PC-9 (cell line): Measurements from ENCODE around the gene BCAT1. TPM values are rescaled to one million over a fixed set of nuclear protein-coding genes. Genes with fewer than 3 reads are reported as not detected.

Experiments
- Bru-seq: library from RNA; stranded (reverse); fragments of 400-500 nt; gene quantifications from one replicate; lab custom pipeline; 2021; lab: Mats Ljungman, UMichigan
- BruChase-seq, 2 experiments: library from RNA; stranded (reverse); fragments of 400-500 nt; gene quantifications; one replicate each; lab custom pipeline; 2021; lab: Mats Ljungman, UMichigan
- BruUV-seq: library from RNA; stranded (reverse); fragments of 400-500 nt; replicated peaks from 2 replicates; lab custom pipeline; 2021; lab: Mats Ljungman, UMichigan
- CTCF ChIA-PET: fragments of 300-600 bp; sonication (Branson Sonifier 250); formaldehyde crosslinking; loops from one replicate; lab custom pipeline; 2022; ENCODE audit warnings: antibody characterized with exemption; lab: Charles Lee
- POLR2A ChIA-PET: fragments of 300-600 bp; sonication (Branson Sonifier 250); formaldehyde crosslinking; loops from one replicate; lab custom pipeline; 2022; ENCODE audit warnings: antibody characterized with exemption; ENCODE audit not compliant: unreplicated experiment; lab: Charles Lee
- DNase-seq, 2 experiments: peaks; one replicate each; pipeline versions ENCODE4 v3.0.0 to v3.0.0-alpha.2; 2015 to 2022; ENCODE audit warnings: mixed read lengths in 1 of 2
- H2AFZ ChIP-seq: fragments of 200-600 bp; sonication (generic); 2 replicates; pipeline ENCODE4 v1.8.1; 2017; ENCODE audit warnings: antibody characterized with exemption
- H3F3A ChIP-seq: fragments of 200-600 bp; sonication (generic); 2 replicates; pipeline ENCODE4 v1.8.1; 2017; ENCODE audit warnings: antibody characterized with exemption, mild to moderate bottlenecking, low read depth; ENCODE audit not compliant: insufficient read depth
- H3K27ac ChIP-seq: fragments of 200-600 bp; sonication (generic); 2 replicates; pipeline ENCODE4 v1.6.1; 2016; ENCODE audit warnings: mixed run types
- H3K27me3 ChIP-seq: fragments of 200-600 bp; sonication (generic); 2 replicates; pipeline ENCODE4 v1.6.1; 2016; ENCODE audit warnings: low read depth, mixed run types; ENCODE audit not compliant: insufficient read depth
- H3K36me3 ChIP-seq: fragments of 200-600 bp; sonication (generic); 2 replicates; pipeline ENCODE4 v1.6.1; 2016; ENCODE audit warnings: low read depth, mixed run types
- H3K4me1 ChIP-seq: fragments of 200-600 bp; sonication (generic); replicated peaks from 2 replicates; pipeline ENCODE4 v1.6.1; 2016; ENCODE audit warnings: mixed run types; ENCODE audit not compliant: insufficient read depth
- H3K4me2 ChIP-seq: fragments of 200-600 bp; sonication (generic); 2 replicates; pipeline ENCODE4 v1.6.1; 2017; ENCODE audit warnings: mixed run types
- H3K4me3 ChIP-seq: fragments of 200-600 bp; sonication (generic); 2 replicates; pipeline ENCODE4 v1.6.1; 2016; ENCODE audit warnings: mixed run types
- H3K79me2 ChIP-seq: fragments of 200-600 bp; sonication (generic); 2 replicates; pipeline ENCODE4 v1.6.1; 2017; ENCODE audit warnings: low read depth, mixed run types
- H3K9me2 ChIP-seq: fragments of 200-600 bp; sonication (generic); 2 replicates; pipeline ENCODE4 v1.8.1; 2017; ENCODE audit warnings: mild to moderate bottlenecking; ENCODE audit not compliant: insufficient read depth
- H3K9me3 ChIP-seq: fragments of 200-600 bp; sonication (generic); 2 replicates; pipeline ENCODE4 v1.8.1; 2016; ENCODE audit warnings: low read depth; ENCODE audit not compliant: insufficient read depth
- H4K20me1 ChIP-seq: fragments of 200-600 bp; sonication (generic); 2 replicates; pipeline ENCODE4 v1.8.1; 2017; ENCODE audit not compliant: insufficient read depth
- CTCF ChIP-seq: fragments of 200-600 bp; sonication (generic); conservative IDR thresholded peaks from 2 replicates; pipeline ENCODE4 v1.6.1; 2017; ENCODE audit warnings: mixed run types, antibody characterized with exemption, mild to moderate bottlenecking, moderate library complexity
- EZH2 ChIP-seq: fragments of 200-600 bp; sonication (generic); IDR thresholded peaks from 2 replicates; pipeline ENCODE4 v1.8.0; 2017; ENCODE audit warnings: antibody characterized with exemption, low read depth
- intact Hi-C: fragments of 100-400 bp; cut with micrococcal nuclease; formaldehyde crosslinking; loops from one replicate; pipeline ENCODE4 v1.10.0; 2022; ENCODE audit not compliant: unreplicated experiment
- long read RNA-seq: library from polyadenylated mRNA; stranded (forward); transcript quantifications from one replicate; pipeline ENCODE4 v2.0.0, GENCODE V29; 2022
- total RNA-seq: library from RNA; stranded (reverse); gene quantifications from 2 replicates; pipeline ENCODE4 v1.2.3, GENCODE V29; 2021

BCAT1 gene
- total RNA-seq (75.4 and 78.6 TPM in 2 replicates), Bru-seq, nascent RNA (percentile 80 among the genes with signal in this experiment), BruChase-seq, experiment 1, labeled RNA remaining after a 2-hour chase (percentile 77 among the genes with signal in this experiment), BruChase-seq, experiment 2, labeled RNA remaining after a 6-hour chase (percentile 77 among the genes with signal in this experiment)
- long read RNA-seq, full-length matches to known transcripts, result 18 of 37 reads
- long read RNA-seq, partial matches to known transcripts, result 3 of 37 reads
- long read RNA-seq, other reads (novel, unspliced or antisense), result 16 of 37 reads

GRCh38 chr12:24948757-24949722 lies at the start of gene BCAT1:
BCAT1 (minus strand) TSS chr12:24949101; CDS start chr12:24948932, 169 bp downstream.
- Histone ChIP-seq H3K4me1 (peaks cover 11% of the 10 kb centered on the region; the same call in 1 of the 2 replicates), H3K27me3 (no peaks in the 10 kb centered on the region), H4K20me1 (no peaks in the 10 kb centered on the region), H3K9me2 (no peaks in the 10 kb centered on the region), H3K27ac (peak within 1 kb of the TSS; percentile 28; the same call in 1 of the 2 replicates), H3K4me3 (peak within 1 kb of the TSS; percentile 68), H3K9me3 (no peaks in the 10 kb centered on the region), H3K36me3 (no peaks in the 10 kb centered on the region), H3K79me2 (peaks cover 9% of the 10 kb centered on the region; the same call in 1 of the 2 replicates), H3F3A (no peaks in the 10 kb centered on the region), H2AFZ (peak within 1 kb of the TSS; percentile 86), H3K4me2 (peak within 1 kb of the TSS; percentile 53)
- intact Hi-C loops, result no loop called here
- DNase-seq, result peak in 1 of 2 experiments; percentile 55
- no peak for TF ChIP-seq CTCF
- BruUV-seq, result no TSS peak
- POLR2A ChIA-PET, result no interaction called here
- CTCF ChIA-PET, result no interaction called here

GRCh38 chr12:24997970-24998582 lies 49.2 kb upstream of the BCAT1 start:
- no TSS peak for BruUV-seq
- H3K36me3 ChIP-seq, result no peaks in the 10 kb centered on the region
- no peaks in the 10 kb centered on the region for H3K4me1 ChIP-seq
- ChIA-PET POLR2A (interaction anchor here (0.5 kb wide), 1 partner anchor 17 kb away, joined by 16 read pairs; no protein-coding TSS in a partner anchor), CTCF (interaction anchor here (0.6 kb wide), 1 partner anchor 358 kb away, joined by 5 read pairs; no protein-coding TSS in a partner anchor)
- no peak overlapping the region for H3K4me2 ChIP-seq
- H4K20me1 ChIP-seq, result no peaks in the 10 kb centered on the region
- H3K79me2 ChIP-seq, result no peaks in the 10 kb centered on the region
- H3K27ac ChIP-seq, result no peak overlapping the region
- H3K27me3 ChIP-seq, result no peaks in the 10 kb centered on the region
- no peaks in the 10 kb centered on the region for H3K9me3 ChIP-seq
- H2AFZ ChIP-seq, result no peak overlapping the region
- no peaks in the 10 kb centered on the region for H3F3A ChIP-seq
- H3K9me2 ChIP-seq, result no peaks in the 10 kb centered on the region
- no peak for TF ChIP-seq EZH2
- H3K4me3 ChIP-seq, result no peak overlapping the region
- intact Hi-C loops, result loop anchor here (10.0 kb wide), 1 partner anchor 1697 kb away; no protein-coding TSS in a partner anchor
- no peak for DNase-seq

- intact Hi-C loops, result loop anchor here (10.0 kb wide), 1 partner anchor 1697 kb away; no protein-coding TSS in a partner anchor
- no peaks in the 10 kb centered on the region for H3K27me3 ChIP-seq
- no peaks in the 10 kb centered on the region for H3K9me2 ChIP-seq
- no TSS peak for BruUV-seq
- ChIA-PET POLR2A (no interaction called here), CTCF (interaction anchor here (0.6 kb wide), 1 partner anchor 359 kb away, joined by 5 read pairs; no protein-coding TSS in a partner anchor)
- H3K4me2 ChIP-seq, result no peak overlapping the region
- H2AFZ ChIP-seq, result no peak overlapping the region
- H3K9me3 ChIP-seq, result no peaks in the 10 kb centered on the region
- DNase-seq, result no peak
- no peaks in the 10 kb centered on the region for H3K79me2 ChIP-seq
- H4K20me1 ChIP-seq, result no peaks in the 10 kb centered on the region
- no peak overlapping the region for H3K27ac ChIP-seq
- TF ChIP-seq EZH2 (no peak), CTCF (no peak)
- H3K36me3 ChIP-seq, result no peaks in the 10 kb centered on the region
- H3F3A ChIP-seq, result no peaks in the 10 kb centered on the region
- no peak overlapping the region for H3K4me3 ChIP-seq
- no peaks in the 10 kb centered on the region for H3K4me1 ChIP-seq
These were observed 48.6 kb upstream of the BCAT1 start for GRCh38 chr12:24997496-24997895.
